Measurements from ENCODE around the gene ENTPD2.

The ENTPD2 gene

DNA sequence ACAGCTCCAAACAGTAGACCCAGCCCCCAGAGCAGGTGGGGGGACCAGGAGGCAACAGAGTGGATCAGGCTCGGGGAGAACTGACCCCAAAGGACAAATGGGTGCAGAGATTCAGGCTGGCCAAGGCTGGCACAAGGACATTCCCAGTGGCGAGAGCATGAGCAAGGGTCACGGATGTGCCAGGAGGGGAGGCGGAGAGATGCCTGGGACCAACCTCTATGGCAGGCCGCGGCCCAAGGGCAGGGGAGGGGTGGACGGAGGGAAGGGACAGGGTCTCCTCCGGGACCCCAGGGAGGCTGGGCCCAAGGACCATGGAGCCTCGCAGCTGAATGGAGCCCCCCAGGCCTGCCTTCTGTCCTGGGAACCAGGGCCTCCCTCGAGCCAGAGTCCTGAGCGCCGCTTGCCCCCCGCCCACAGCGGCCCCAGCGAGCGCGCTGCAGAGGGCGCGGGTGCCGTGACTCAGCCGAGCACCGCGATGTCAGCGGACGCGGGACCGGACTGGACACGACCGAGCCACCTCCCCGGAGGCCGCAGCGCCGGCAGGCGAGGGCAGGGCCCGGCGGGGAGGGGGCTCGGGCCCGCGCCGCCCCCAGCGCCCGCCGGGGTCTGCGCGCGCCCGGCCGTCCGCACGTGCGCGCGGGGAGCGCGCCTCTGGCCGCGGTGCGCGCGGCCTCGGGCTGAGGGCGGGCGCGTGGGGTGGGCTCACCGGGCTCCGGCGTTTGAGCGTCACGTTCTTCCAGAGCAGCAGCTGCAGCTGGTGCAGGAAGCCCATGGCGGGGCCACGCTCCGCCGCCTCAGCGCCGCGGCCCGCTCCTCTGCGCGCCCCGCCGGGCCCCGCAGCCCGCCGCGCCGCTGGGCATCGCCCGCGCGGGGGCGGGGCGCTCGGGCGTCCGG lies 26.2 kb downstream of the ENTPD2 start, which contains the start of gene ABCA2:
ABCA2 (minus strand) TSS at position 869 of the 894 bp plus-strand sequence; CDS start at position 772, 97 bp downstream.
- DNase-seq = no peak

DNA sequence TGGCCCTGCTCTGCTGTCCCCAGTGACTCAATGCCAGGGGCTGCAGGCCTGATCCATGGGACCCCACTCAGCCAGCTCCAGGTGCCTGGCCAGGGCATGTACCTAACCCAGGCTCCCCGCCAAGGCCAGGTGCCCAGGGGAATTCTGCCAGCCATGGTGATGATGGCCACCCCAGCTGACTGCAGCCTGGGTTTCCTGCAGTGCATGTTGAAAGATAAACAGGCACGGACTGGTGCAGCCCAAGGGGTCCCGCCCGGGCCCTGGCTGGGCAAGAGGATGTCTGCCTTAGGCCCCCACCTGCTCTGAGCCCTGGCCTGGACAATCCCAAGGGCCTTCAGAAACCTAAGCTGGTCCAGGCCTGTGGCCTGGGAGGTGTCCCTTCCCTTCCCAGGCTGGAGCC lies 27.0 kb downstream of the ENTPD2 start:
- peak; percentile 37 for DNase-seq

DNA sequence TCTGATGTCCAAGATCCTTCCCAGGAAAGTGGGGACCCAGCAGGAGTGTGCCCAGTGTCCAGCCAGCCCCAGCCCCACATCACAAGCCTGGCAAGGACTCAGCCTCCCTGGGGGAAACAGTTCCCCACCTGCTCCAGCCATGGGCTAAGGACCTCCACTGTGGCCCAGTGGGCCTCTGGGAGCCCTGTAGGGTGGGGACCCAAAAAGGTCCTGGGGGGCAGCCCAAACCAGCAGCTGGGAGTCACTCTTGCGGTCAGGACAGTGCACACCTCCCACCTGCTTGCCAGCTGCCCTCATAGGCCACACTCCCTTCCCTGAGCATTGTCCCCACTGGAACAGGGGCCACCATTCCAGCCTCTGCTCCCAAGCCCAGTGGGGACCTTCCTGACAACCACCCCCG lies 27.5 kb downstream of the ENTPD2 start:
- no peak for DNase-seq

DNA sequence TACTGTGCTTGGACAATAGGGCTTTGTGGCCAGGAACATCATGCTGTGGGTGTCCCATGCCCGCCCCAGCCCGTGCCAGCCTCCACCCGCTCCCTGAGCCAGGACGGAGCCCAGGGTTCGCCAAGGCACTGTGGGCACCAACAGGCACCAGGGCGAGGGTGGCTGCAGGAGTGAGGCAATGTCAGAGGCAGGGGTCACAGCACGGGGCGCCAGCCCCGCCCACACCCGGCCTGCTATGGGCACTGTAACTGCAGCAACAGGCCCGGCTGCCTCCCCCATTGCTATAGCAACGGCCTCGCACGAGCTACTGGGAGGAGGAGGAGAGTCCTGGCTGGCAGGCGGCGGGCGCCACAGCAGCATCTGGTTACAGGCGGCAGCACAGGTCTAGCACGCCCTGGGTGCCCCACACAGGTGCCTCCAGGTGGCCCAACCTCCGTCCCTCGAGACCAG lies 28.3 kb downstream of the ENTPD2 start:
- peak; percentile 88 for DNase-seq

DNA sequence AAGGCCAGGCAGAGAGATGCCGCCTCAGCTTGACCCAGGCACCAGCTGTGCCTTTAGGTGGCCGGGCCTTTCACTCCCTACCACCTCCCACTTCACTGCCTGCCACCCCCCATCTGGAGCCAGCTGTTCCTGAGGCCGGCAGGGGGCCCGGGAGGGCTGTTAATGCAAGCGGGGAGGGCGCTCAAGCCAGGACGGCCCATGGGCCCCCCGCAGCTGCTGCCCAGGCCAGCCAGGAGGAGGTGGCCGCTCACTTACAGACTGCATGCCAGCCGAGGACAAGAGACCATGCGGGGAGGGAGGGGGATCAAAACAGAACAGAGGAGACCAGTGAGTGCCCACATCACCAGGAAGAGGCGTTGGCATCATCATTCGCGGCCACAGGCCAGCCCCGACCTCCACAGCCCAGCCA lies 30.3 kb downstream of the ENTPD2 start:
- DNase-seq = no peak

DNA sequence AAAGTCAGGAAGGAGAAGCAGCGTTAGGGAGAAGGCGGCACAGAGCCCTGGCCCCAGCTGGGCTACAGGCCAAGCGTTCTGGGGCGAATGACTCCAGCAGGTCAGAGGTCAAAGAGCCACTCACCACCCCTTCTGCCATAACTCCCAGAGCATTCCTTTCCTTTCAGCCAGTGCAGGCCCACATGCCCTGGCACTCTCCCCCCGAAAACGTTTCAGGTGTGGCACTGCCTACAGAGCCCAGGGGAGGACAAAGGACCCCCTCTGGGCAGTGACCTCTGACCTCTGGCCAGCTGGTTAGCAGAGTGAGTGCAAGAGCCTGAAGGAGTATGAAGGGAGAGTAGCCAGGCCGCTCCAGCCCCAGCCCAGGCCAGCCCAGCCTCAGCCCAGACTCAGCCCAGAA lies 30.7 kb downstream of the ENTPD2 start:
- no peak for DNase-seq

DNA sequence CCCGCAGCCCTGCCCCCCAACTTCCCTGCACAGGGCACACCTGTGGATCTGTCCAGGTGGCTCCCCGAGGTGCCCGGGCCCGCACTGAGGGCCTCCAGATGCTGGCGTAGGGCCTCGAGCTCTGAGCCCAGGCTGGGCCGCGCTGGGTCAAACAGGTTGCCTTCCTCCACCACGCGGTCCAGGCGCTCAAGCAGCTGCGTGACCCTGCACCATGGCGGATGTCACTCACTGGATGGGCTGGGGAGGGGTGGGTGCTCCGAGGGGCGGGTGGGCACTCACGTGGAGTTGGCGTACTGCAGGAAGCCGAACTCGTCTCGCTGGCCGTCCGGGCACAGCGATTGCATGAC lies 31.2 kb downstream of the ENTPD2 start:
- DNase-seq = no peak

DNA sequence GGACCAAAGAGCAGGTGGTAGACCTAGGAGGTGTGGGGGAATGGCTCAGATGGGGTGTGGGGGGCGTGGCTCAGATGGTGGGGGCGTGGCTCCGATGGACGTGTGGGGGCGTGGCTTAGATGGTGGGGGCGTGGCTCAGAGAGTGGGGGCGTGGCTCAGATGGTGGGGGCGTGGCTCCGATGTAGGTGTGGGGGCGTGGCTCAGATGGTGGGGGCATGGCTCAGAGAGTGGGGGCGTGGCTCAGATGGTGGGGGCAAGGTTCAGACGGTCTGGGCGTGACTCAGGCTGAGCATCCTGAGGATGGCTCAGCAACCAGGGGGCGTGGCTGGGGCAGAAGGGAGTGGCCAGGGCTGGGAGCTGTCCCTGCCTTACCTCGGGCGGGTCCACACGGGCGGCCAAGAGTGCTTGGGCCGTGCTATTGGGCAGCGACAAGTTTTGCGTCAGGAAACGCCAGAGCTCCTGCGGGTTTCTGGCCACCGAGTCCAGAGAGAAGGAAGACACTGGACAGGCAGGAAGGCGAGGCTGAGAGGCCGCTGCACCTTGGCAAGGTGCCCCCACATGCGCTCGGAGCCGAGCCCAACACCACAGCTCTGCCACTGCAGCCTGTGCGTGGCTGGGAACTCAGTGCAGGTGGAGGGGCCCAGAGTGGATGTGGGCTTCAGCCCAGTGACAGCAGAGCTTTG lies 31.7 kb downstream of the ENTPD2 start:
- peak; percentile 55 for DNase-seq

DNA sequence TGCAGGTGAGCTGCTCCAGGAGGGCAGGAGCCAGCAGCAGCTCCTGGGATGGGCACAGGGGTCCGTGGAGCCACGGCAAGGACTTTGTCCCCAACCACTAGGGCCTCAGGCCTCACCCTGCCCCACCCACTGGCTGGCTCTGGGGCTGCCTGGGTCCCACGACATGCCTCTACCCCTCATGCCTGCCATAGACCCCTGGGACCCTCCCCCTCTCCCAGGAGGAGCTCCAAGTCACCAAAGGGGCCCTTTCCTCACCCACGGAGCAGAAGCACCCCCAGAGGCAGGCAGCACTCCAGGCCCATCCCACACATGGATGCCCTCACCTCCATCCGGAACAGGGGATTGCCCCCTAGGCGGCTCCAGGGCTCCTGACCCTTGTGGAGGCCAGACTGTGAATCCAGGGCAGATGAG lies 32.3 kb downstream of the ENTPD2 start:
- DNase-seq = no peak

DNA sequence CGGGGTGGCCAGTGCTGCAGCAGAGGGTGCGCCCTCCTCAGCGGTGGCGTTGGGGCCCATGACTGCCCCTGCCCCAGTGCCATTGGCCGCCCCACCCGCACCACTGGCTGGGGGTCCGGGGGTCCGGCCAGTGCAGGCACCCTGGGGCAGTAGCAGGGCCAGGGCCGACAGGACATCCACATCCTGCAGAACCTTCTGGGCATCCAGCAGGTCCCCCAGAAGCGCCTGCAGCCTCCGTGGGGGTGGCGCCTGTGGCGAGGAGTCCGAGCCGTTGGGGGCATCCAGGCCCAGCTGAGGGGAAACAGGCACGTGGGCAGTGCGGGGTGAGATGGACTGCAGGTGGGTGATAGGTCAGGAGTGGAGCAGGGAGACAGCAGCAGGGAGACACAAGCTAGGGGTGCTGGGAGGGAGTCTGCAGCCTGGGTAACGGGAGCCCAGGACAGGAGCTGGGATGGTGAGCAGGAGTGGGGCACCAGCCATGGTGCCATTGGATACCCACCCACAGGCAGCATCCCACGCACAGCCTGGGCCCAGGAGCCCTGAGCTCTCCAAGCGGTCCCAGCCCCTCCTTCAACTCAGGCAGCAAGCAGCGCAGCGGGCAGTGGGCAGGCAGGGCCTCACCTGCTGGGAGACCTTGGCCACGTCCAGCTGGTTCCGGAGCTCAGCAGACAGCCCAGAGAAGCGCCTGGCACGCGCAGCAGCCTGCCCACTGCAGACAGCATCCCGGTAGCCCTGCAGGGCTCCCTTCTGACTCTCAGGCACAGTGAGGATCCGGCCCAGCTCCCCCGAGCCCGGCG lies 32.9 kb downstream of the ENTPD2 start:
- no peak for DNase-seq

DNA sequence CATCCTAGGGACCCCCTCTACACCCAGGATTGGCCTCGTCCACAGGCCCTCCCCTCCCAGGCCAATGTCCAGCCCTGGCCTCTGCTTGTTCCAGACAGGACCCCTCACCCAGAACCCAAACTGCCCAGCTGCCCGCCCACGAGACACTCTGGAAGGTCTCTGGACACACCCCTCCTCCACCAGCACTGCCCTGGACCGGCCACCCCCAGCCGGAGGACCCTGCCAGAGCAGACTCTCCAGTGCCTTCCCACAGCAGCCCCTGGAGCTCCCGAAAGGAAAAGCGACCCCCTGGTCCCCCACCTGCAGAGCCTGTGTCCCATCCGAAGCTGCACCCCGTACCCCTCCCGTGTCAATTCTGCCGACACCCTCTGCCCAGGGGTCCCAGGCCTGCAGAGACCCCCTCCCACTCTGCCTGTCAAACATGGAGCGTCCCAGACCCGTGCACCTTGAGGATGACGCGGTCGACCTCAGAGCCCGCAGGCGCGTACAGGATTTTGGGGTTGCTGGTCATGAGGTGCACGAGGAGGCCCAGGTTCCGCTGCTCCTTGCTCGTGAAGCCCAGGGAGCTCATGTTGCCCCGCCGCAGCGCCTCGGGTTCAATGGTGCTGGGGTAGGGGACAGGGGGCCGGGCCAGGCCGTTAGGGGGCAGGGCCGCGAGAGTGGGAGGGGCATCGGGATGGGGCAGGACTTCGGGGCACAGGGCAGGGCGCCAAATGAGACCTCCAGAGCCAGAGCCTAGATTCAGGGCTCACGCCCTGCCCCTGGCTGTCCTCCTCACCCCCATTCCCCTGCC lies 33.8 kb downstream of the ENTPD2 start:
- no peak for DNase-seq

DNA sequence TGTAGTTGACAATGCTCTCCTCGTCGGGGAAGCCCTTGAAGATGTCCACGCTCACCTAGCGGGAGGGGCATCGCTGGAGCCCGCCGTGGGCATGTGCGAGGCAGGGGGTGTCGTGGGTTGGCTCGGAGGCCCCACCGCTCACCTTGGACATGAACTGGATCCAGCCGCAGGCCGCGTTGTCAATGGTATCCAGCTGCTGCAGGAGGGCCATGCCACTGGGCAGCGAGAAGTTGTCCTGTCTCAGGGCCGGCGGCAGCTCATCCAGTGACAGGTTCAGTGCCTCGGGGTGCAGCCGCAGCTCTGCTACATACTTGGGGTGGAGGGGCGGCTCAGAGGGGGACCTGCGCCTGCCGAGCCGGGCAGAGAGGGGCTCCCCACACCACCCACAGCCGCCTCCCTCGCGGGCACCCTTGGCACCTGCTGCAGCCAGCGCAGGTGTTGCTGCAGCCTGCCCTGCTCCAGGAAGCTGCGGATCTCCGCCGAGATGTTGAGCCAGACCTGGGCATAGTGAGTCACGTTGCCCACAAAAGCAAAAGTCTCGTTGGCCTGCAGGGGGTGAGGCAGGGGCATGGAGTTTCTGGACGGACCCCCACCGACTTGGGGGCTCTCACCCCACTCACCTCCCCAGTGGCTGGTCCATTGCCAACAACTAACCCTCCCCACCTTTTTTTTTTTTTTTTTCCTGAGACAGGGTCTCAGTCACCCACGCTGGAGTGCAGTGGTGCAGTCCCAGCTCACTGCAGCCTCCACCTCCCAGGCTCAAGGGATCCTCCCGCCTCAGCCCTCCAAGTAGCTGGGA lies 34.9 kb downstream of the ENTPD2 start:
- DNase-seq = no peak

DNA sequence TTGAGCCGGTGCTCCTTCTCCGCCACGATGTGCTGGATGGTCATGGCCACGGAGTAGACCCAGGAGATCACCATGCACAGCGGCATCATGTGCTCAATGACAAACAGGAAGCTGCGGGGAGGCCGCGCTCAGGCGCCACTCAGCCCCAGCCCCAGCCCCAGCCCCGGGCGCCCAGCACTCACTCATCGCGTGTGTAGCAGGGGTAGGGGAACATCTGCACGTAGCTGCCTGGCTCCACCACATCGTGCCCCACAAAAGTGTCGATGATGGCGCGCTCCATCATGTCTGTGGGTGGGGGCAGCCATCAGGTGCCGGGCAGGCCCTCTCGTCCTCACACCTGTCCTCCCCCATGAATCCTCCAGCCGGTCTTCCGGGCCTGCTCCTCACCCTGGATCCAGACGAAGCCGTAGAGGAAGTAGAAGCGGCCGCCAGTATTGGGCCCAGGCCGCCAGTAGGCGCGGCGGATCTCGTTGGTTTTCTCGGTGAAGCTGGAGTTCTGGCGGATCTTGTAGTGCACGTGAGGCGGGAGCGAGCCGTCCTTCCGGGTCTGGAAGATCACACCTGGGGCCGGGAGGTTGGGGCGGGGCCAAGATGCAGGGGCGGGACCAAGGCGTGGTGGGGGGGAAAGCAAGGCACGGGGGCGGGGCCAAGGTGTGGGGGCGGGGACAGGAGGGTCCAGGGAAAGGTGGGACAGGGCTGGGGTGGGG lies 35.9 kb downstream of the ENTPD2 start:
- no peak for DNase-seq

DNA sequence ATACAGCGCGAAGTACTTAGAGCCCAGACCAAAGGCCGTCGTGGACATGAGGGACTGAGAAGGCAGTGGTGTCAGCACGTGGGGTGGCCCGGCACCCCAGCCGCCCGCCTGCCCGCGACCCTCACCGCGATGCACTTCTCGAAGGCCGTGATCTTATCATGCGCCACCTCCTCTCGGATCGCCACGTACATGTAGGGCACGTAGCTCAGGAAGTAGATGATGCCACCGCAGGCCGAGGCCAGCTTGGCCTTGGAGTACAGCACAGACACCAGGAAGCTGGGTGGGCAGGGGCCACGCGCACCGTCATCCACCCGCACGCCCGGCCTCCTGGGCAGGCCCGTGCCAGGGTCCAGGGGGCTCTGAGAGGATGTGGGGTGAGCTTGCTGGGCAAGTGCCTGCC lies 36.8 kb downstream of the ENTPD2 start:
- DNase-seq = no peak

DNA sequence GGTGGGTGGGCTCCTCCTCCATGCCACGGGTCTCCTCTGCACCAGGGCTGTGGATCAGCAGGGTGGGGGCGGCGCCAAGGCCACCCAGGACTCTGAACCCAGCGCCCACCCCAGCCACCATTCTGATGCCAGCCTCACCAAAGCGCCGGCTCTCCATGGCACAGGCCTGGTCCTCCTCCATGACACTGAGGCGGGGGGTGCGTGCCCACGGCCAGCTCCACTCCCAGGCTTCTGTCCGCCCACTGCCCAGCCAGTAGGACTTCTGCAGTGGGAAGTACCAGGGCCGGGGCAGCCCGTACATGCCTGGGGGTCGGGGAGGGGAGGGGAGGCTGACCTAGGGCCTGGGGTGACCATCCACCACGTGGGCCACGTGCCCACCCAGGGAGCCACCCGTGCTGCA lies 37.4 kb downstream of the ENTPD2 start:
- no peak for DNase-seq

DNA sequence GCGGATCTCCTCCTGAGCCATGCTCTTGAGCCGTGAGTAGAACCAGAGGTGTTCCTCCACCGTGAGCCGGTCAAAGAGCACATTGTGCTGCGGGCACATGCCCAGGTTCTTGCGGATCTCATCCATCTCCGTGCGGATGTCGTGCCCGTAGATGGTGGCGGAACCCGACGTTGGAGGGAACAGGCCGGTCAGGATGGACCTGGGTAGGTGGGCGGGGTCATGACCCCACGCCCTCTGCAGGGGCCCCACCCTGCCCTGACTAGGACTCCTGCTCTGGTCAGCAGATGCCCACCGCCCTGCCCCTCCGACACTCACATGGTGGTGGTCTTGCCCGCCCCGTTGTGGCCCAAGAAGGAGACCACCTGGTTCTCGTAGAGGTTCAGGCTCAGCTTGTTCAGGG lies 37.9 kb downstream of the ENTPD2 start:
- DNase-seq = no peak

DNA sequence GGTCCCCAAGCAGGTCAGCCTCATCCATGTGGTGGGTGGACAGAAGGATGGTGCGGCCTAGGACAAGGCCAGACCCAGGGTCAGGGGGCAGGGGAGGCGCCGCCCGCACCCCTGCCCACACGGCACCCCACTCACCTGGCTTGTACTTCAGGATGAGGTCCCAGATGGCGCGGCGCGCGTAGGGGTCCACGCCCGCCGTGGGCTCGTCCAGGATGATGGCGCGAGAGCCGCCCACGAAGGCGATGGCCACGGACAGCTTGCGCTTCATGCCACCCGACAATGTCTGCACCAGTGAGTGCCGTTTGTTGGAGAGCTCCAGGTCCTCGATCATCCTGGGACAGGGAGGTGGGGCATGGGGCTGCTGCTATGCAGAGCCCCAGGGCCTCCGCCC lies 38.3 kb downstream of the ENTPD2 start:
- DNase-seq = no peak

DNA sequence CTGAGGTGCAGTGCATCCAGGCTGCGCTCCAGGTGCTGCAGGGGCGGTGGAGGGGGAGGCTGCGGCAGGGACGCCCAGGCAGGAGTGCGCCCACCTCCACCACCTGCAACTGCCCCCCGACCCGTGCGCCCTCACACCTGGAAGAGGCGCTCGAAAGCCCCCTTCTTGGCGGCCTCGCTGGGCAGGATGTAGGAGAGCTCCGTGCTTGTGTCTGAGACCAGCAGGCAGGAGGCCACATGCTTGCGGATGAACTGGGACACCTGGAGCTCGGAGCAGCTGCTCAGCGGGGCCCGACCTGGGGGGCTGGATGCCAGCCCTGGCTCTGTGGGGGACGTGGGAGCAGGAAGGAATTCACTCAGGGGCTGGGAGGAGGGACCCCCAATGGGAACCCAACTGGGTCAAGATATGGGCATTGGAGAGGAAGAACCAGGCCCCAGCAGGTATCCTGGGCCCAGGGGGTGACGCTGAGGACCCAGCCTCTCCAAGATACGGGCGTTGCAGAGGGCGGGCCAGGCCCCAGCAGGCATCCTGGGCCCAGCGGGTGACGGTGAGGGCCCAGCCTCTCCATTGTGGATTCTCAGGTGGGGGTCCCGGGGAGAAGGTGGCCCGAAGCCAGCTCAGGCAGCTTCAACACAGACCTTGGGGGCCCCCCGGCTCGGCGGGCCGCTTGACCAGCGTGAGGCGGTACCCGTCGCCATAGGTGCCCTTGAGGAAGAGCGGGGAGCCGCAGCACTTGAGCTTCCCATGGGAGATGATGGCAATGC lies 38.9 kb downstream of the ENTPD2 start:
- no peak for DNase-seq

DNA sequence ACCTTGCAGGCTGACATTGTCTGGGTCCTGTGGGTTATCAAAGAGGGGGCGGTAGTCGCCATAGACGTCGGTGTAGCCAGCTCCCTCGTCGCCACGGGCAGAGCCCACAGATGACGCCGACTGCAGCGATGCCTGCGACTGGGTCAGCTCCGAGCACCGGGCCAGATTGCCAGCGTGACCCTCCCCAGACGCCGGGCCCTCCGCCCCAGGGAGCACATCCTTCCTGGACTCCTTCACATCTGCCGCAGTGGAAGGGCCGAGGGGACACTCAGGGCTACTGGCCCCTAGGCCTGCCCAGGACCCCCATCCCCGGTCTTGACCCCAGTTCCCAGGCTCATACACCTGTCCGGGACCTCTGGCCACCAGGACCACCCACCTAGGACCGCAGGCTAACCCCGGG lies 39.7 kb downstream of the ENTPD2 start:
- no peak for DNase-seq

DNA sequence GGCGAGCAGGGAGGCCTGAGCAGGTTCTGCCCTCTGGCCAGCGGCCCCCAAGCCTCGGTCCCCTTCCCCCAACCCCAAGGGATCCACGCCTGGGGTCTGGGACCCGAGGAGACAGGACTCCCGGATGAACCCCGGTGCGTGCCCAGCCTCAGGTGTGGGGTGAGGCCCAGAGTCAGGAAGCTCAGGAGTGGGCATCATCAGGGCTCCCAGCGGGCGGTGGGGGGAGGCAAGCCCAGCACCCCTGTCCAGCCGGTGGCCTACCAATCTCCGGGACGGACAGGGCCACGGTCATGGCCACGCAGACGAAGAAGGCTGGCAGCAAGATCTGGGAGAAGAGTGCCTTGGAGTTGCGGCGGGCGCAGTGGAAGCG lies 40.3 kb downstream of the ENTPD2 start:
- DNase-seq = no peak

All from NCI-H345 (cell line).